GM12872 (cell line): ENCODE measurements around the gene ZNF462.

Experiments
- CTCF ChIP-seq: IDR thresholded peaks from 3 replicates; pipeline ENCODE4 v1.5.1; 2011; ENCODE audit warnings: low read depth, mild to moderate bottlenecking, low read length, moderate library complexity; ENCODE audit not compliant: insufficient read depth

ZNF462 gene

DNA sequence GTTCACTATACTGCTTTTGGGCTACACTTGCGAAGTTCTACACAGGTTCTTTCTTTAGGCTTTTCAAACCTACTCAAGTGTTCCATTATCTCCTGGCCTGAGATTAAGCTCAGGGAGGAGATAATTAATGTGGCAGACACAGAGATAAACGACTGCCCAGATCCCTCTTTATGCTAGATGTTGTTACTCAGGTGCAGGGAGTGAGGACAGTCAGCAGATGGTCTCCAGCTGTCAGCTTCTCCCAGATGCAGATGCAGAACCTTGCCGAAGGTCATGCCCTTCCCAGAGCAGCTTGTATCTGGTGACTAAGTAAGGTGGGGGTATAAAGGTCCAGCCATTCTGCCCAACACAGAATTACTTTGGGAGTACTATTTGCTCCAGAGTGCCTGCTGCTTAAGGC is 166.2 kb downstream of the ZNF462 start:
- no peak for TF ChIP-seq CTCF

DNA sequence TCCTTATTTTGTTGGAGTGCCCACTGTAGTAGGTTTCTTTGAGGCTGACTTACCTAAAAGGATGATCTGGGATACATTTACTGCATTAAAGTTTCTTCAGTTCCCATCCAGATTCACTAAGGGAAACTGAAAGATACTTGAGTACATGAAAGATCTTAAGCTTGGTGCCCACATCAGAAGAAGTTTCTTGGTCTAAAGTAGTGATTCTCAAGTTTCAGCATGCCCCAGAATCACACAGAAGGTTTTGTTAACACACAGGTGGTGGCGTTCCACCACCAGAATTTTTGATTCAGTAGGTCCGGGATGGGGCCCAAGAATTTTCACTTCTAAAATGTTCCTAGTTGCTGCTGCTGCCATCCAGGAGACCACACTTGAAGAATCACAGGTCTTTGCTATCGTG is 171.0 kb downstream of the ZNF462 start:
- no peak for TF ChIP-seq CTCF

- no peak for TF ChIP-seq CTCF
Measured at GRCh38 chr9:107034831-107035230, 171.9 kb downstream of the ZNF462 start.

- TF ChIP-seq CTCF = no peak
Measured at GRCh38 chr9:107036367-107036766, 173.4 kb downstream of the ZNF462 start.

- no peak for TF ChIP-seq CTCF
Measured at GRCh38 chr9:107039542-107039941, 176.6 kb downstream of the ZNF462 start.

DNA sequence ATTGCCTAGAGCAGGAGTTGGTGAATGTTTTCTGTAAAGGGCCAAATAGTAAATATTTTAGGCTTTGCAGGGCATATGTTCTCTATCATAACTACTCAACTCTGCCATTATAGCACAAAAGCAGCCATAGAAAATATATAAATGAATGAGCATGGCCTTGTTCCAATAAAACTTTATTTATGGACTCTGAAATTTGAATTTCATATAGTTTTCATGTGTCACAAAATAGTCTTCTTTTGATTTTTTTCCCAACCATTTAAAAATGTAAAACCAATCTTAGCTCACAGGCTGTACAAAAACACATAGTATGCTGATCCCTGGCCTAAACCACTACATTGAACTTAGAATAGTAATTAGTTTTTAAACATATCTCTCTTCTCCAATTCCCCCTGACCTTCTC is 179.6 kb downstream of the ZNF462 start:
- TF ChIP-seq CTCF = no peak

- no peak for TF ChIP-seq CTCF
Measured at GRCh38 chr9:107043886-107044285, 180.9 kb downstream of the ZNF462 start.

- peak; percentile 35; the same call in 1 of the 3 replicates for TF ChIP-seq CTCF
Measured at GRCh38 chr9:107044872-107045271, 181.9 kb downstream of the ZNF462 start.
